H1 (cell line): ENCODE data around the gene CTNNBL1. TPM values are rescaled to one million over a fixed set of nuclear protein-coding genes. Genes with fewer than 3 reads are reported as not detected.

Experiments
- CTCF ChIA-PET: fragments of 300-600 bp; sonication (Branson Sonifier 250); formaldehyde crosslinking; loops from one replicate; lab custom pipeline; 2021; ENCODE audit not compliant: partially characterized antibody; lab: Charles Lee
- POLR2A ChIA-PET: fragments of 300-600 bp; sonication (Branson Sonifier 250); formaldehyde crosslinking; loops from one replicate; lab custom pipeline; 2021; ENCODE audit warnings: inconsistent platforms; ENCODE audit not compliant: partially characterized antibody; lab: Charles Lee
- DNase-seq, 2 experiments: peaks; one replicate each; pipeline versions ENCODE4 v3.0.0 to v3.0.0-alpha.2; 2010 to 2022; ENCODE audit warnings: low spot score in 2 of 2, low read depth in 1 of 2, mixed read lengths in 1 of 2
- FAIRE-seq: peaks from 2 replicates; lab custom pipeline; 2011; peaks lifted over from hg19 to GRCh38; lab: Jason Lieb, UNC
- H2AFZ ChIP-seq: 2 replicates; pipeline ENCODE4 v1.8.1; 2012; ENCODE audit warnings: low read length, inconsistent platforms
- H2AK5ac ChIP-seq: 2 replicates; pipeline ENCODE4 v1.6.1; 2013; ENCODE audit warnings: low read depth, low read length
- H2BK120ac ChIP-seq: replicated peaks from 2 replicates; pipeline ENCODE3; 2013; ENCODE audit warnings: low read depth, low read length, inconsistent platforms
- H2BK12ac ChIP-seq: 2 replicates; pipeline ENCODE4 v1.6.1; 2013; ENCODE audit warnings: low read depth, low read length
- H2BK15ac ChIP-seq: 2 replicates; pipeline ENCODE4 v1.6.1; 2013; ENCODE audit warnings: low read length
- H2BK20ac ChIP-seq: 2 replicates; pipeline ENCODE4 v1.6.1; 2013; ENCODE audit warnings: low read length
- H2BK5ac ChIP-seq: 2 replicates; pipeline ENCODE4 v1.6.1; 2013; ENCODE audit warnings: low read depth, low read length
- H3K14ac ChIP-seq: 2 replicates; pipeline ENCODE4 v1.6.1; 2013; ENCODE audit warnings: inconsistent platforms; ENCODE audit not compliant: insufficient read length
- H3K18ac ChIP-seq: 2 replicates; pipeline ENCODE4 v1.6.1; 2013; ENCODE audit warnings: low read length; ENCODE audit errors: extremely low read depth
- H3K23ac ChIP-seq: 2 replicates; pipeline ENCODE4 v1.6.1; 2013; ENCODE audit warnings: inconsistent platforms; ENCODE audit not compliant: insufficient read length
- H3K23me2 ChIP-seq: 2 replicates; pipeline ENCODE4 v1.6.1; 2013; ENCODE audit warnings: low read depth, low read length
- H3K27ac ChIP-seq: 2 replicates; pipeline ENCODE4 v1.6.1; 2011; ENCODE audit warnings: low read depth, low read length, inconsistent platforms
- H3K27me3 ChIP-seq, 4 experiments: replicated peaks in 1 of 4; 1 replicate in 1 of 4; 2 replicates in 3 of 4; pipeline versions ENCODE4 v1.6.1 to v1.8.1; 2011 to 2013; ENCODE audit warnings: low read length in 3 of 4, mild to moderate bottlenecking in 3 of 4, inconsistent platforms in 2 of 4, mixed read lengths in 2 of 4, moderate library complexity in 1 of 4; ENCODE audit not compliant: control insufficient read depth in 3 of 4, insufficient read depth in 3 of 4; ENCODE audit errors: extremely low read depth in 1 of 4
- H3K36me3 ChIP-seq, 4 experiments: 2 replicates each; pipeline versions ENCODE4 v1.6.1 to v1.8.1; 2011 to 2013; ENCODE audit warnings: mild to moderate bottlenecking in 4 of 4, low read length in 3 of 4, moderate library complexity in 2 of 4, control low read depth in 1 of 4, inconsistent platforms in 1 of 4; ENCODE audit not compliant: insufficient read depth in 4 of 4, control insufficient read depth in 2 of 4
- H3K4ac ChIP-seq: replicated peaks from 2 replicates; pipeline ENCODE3; 2013; ENCODE audit warnings: low read length, low read depth, mixed read lengths, inconsistent platforms; ENCODE audit not compliant: insufficient read length
- H3K4me1 ChIP-seq, 4 experiments: replicated peaks in 1 of 4; 1 replicate in 1 of 4; 2 replicates in 3 of 4; pipeline versions ENCODE4 v1.6.1 to v1.8.1; 2011 to 2013; ENCODE audit warnings: low read length in 3 of 4, inconsistent platforms in 2 of 4, mixed read lengths in 1 of 4; ENCODE audit not compliant: insufficient read depth in 4 of 4, control insufficient read depth in 3 of 4
- H3K4me2 ChIP-seq, 2 experiments: 2 replicates each; pipeline versions ENCODE4 v1.6.1 to v1.8.1; 2011 to 2013; ENCODE audit warnings: low read depth in 2 of 2, low read length in 2 of 2, control low read depth in 1 of 2, inconsistent platforms in 1 of 2, mild to moderate bottlenecking in 1 of 2; ENCODE audit not compliant: insufficient read depth in 1 of 2
- H3K4me3 ChIP-seq, 4 experiments: fragments of 200-600, 300-600 bp in 1 of 4; sonication (generic), shearing (Covaris generic), sonication (Bioruptor Twin) in 1 of 4; 2 replicates each; pipeline versions ENCODE4 v1.5.1 to v1.8.1; 2011 to 2016; ENCODE audit warnings: low read length in 4 of 4, low read depth in 3 of 4, control low read depth in 2 of 4, inconsistent platforms in 2 of 4, mild to moderate bottlenecking in 2 of 4, mixed read lengths in 1 of 4, moderate library complexity in 1 of 4; ENCODE audit not compliant: insufficient read depth in 2 of 4; ENCODE audit errors: extremely low read depth in 1 of 4
- H3K56ac ChIP-seq: replicated peaks from 2 replicates; pipeline ENCODE3; 2013; ENCODE audit warnings: low read depth, mild to moderate bottlenecking, mixed read lengths, low read length, inconsistent platforms; ENCODE audit not compliant: insufficient read length
- H3K79me1 ChIP-seq: 2 replicates; pipeline ENCODE4 v1.6.1; 2013; ENCODE audit warnings: low read depth, low read length, control low read depth
- H3K79me2 ChIP-seq, 2 experiments: 2 replicates each; pipeline versions ENCODE4 v1.6.1 to v1.8.1; 2012 to 2013; ENCODE audit warnings: low read length in 2 of 2, mild to moderate bottlenecking in 2 of 2, inconsistent platforms in 1 of 2; ENCODE audit not compliant: insufficient read depth in 2 of 2, control insufficient read depth in 1 of 2
- H3K9ac ChIP-seq, 4 experiments: replicated peaks in 1 of 4; 1 replicate in 1 of 4; 2 replicates in 3 of 4; pipeline versions ENCODE4 v1.6.1 to v1.8.1; 2011 to 2013; ENCODE audit warnings: low read depth in 3 of 4, low read length in 3 of 4, control low read depth in 2 of 4, mild to moderate bottlenecking in 2 of 4, moderate library complexity in 2 of 4, inconsistent platforms in 1 of 4; ENCODE audit errors: extremely low read depth in 1 of 4
- H3K9me3 ChIP-seq, 2 experiments: 2 replicates each; pipeline versions ENCODE4 v1.6.1 to v1.8.1; 2012 to 2013; ENCODE audit warnings: mild to moderate bottlenecking in 2 of 2, moderate library complexity in 2 of 2, control low read depth in 1 of 2, inconsistent platforms in 1 of 2, low read depth in 1 of 2, low read length in 1 of 2, mixed read lengths in 1 of 2; ENCODE audit not compliant: insufficient read depth in 2 of 2
- H4K20me1 ChIP-seq, 2 experiments: replicated peaks in 1 of 2; 2 replicates each; pipeline versions ENCODE3 to v1.8.1; 2011 to 2013; ENCODE audit warnings: inconsistent platforms in 2 of 2, low read length in 2 of 2, mild to moderate bottlenecking in 1 of 2; ENCODE audit not compliant: insufficient read depth in 2 of 2, control insufficient read depth in 1 of 2
- H4K5ac ChIP-seq: 2 replicates; pipeline ENCODE4 v1.6.1; 2013; ENCODE audit warnings: low read length, low read depth, mixed read lengths, inconsistent platforms; ENCODE audit not compliant: insufficient read length
- H4K8ac ChIP-seq: 2 replicates; pipeline ENCODE4 v1.8.0; 2013; ENCODE audit warnings: mild to moderate bottlenecking, moderate library complexity, low read length, inconsistent platforms; ENCODE audit not compliant: insufficient read depth; ENCODE audit errors: extremely low read depth
- H4K91ac ChIP-seq: replicated peaks from 2 replicates; pipeline ENCODE3; 2013; ENCODE audit warnings: low read length, mixed read lengths, inconsistent platforms; ENCODE audit not compliant: insufficient read length
- CBX5 ChIP-seq: fragments of 300-800, 300-1000 bp; sonication (generic); IDR thresholded peaks from 2 replicates; pipeline ENCODE4 v1.7.1; 2016; ENCODE audit warnings: antibody characterized with exemption, low read length, low read depth
- CBX8 ChIP-seq: fragments of 300-800, 300-1000 bp; sonication (generic); IDR thresholded peaks from 2 replicates; pipeline ENCODE4 v1.7.1; 2016; ENCODE audit warnings: low read depth, low read length, borderline replicate concordance
- CTBP2 ChIP-seq: IDR thresholded peaks from 2 replicates; pipeline ENCODE4 v1.7.0; 2011; ENCODE audit warnings: borderline replicate concordance, mild to moderate bottlenecking, moderate library complexity, mixed read lengths, low read length; ENCODE audit not compliant: insufficient read depth, insufficient read length
- EP300 ChIP-seq, 2 experiments: IDR thresholded peaks; 1 replicate in 1 of 2; 2 replicates in 1 of 2; pipeline ENCODE4 v1.6.1; 2011 to 2012; ENCODE audit warnings: low read depth in 2 of 2, low read length in 2 of 2, mild to moderate bottlenecking in 2 of 2, borderline replicate concordance in 1 of 2, inconsistent platforms in 1 of 2, moderate library complexity in 1 of 2
- GTF2F1 ChIP-seq: IDR thresholded peaks from 2 replicates; pipeline ENCODE4 v1.6.1; 2012; ENCODE audit warnings: low read depth, low read length, improper control_type of control experiment, borderline replicate concordance
- KDM1A ChIP-seq: fragments of 200-600, 300-600 bp; sonication (generic); IDR thresholded peaks from 2 replicates; pipeline ENCODE4 v1.7.1; 2016; ENCODE audit warnings: mild to moderate bottlenecking, low read length, borderline replicate concordance
- KDM4A ChIP-seq: IDR thresholded peaks from one replicate; pipeline ENCODE4 v1.7.1; 2012; ENCODE audit warnings: low read depth, mild to moderate bottlenecking, moderate library complexity, low read length, inconsistent platforms; ENCODE audit not compliant: severe bottlenecking
- MAFK ChIP-seq: IDR thresholded peaks from 2 replicates; pipeline ENCODE4 v1.6.1; 2012; ENCODE audit warnings: low read depth, mild to moderate bottlenecking, improper control_type of control experiment, low read length
- MAX ChIP-seq: IDR thresholded peaks from 2 replicates; pipeline ENCODE4 v1.6.1; 2012; ENCODE audit warnings: inconsistent platforms
- RXRA ChIP-seq: IDR thresholded peaks from 2 replicates; pipeline ENCODE4 v1.6.1; 2011; ENCODE audit warnings: low read depth, mild to moderate bottlenecking, low read length, moderate library complexity; ENCODE audit not compliant: insufficient read depth
- SIRT6 ChIP-seq: IDR thresholded peaks from one replicate; pipeline ENCODE4 v1.7.1; 2012; ENCODE audit warnings: low read length, inconsistent platforms
- SP2 ChIP-seq: IDR thresholded peaks from 2 replicates; pipeline ENCODE4 v1.6.1; 2012; ENCODE audit warnings: mild to moderate bottlenecking, low read length, inconsistent platforms
- SRF ChIP-seq: IDR thresholded peaks from 2 replicates; pipeline ENCODE4 v1.6.1; 2011; ENCODE audit warnings: mild to moderate bottlenecking, low read depth, low read length, moderate library complexity
- TBP ChIP-seq: IDR thresholded peaks from 2 replicates; pipeline ENCODE4 v1.6.1; 2011; ENCODE audit warnings: low read depth, low read length, improper control_type of control experiment
- WGBS, 2 experiments: shearing (Covaris generic) in 1 of 2; methylation state at CpG; one replicate each; pipeline versions ENCODE4 v1.1.6 to v1.1.7; 2013 to 2015; ENCODE audit warnings: low lambda C conversion rate in 2 of 2, mixed read lengths in 2 of 2, inconsistent platforms in 1 of 2, low coverage in 1 of 2, missing lambda C conversion rate in 1 of 2; ENCODE audit not compliant: insufficient replicate concordance in 2 of 2, insufficient coverage in 1 of 2, insufficient read length in 1 of 2; ENCODE audit errors: extremely low coverage in 1 of 2, missing lambda C conversion rate in 1 of 2; 5-methylcytosine and 5-hydroxymethylcytosine counted together
- polyA plus RNA-seq, 7 experiments: library from polyadenylated mRNA; depleted of rRNA in 3 of 7; stranded (reverse) in 5 of 7; unstranded in 2 of 7; fragments of >200 nt in 5 of 7; fragments of 200-250 nt in 2 of 7; gene quantifications; 1 replicate in 5 of 7; 2 replicates in 1 of 7; 4 replicates in 1 of 7; pipeline versions ENCODE4 v1.2.1 to v1.2.3, GENCODE V29; 2011 to 2013; ENCODE audit warnings: missing spikeins in 2 of 7, mixed read lengths in 2 of 7
- total RNA-seq: library from RNA; stranded (reverse); fragmentation: NEBNext Ultra II Directional; extraction: Animal tissue kit (Norgen Biotek cat#: 25700); gene quantifications from 2 replicates; pipeline ENCODE4 v1.2.1, GENCODE V29; 2021

Gene CTNNBL1
- total and polyA plus RNA-seq, 2 of the 8 experiments (the other 6 are each of a cell fraction or from before 2014, with no cell fraction given) = 19.6 to 81.6 TPM

DNA sequence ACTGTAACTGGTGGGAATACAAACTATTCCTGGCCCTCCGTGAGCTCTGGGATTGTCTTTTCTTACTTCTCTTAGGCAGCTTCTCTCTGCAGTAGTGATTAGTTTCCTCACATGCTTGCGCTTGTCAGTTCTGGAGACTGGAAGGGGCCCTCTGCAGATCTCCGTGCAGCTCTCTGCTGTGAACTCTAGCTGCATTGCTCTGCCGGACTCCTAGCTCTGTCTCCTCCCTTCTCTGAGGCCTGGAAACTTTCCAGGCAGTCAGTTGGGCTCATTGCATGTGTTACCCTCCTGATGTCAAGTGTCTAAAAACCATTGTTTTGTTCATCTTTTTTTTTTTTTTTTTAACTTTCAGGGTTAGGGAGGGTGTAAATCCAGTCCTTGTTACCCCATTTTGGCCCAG lies 102.3 kb downstream of the CTNNBL1 start:
- Histone ChIP-seq H2AFZ (no peak overlapping the region), H4K8ac (no peak overlapping the region), H4K5ac (no peak overlapping the region), H3K27me3 (no peaks in the 10 kb centered on the region), H3K36me3 (peaks cover 0 to 5% (median 2%) of the 10 kb centered on the region in 4 experiments; a peak in 4 of 8 replicates), H3K4me1 (no peaks in the 10 kb centered on the region), H2BK15ac (no peak overlapping the region), H3K14ac (no peak overlapping the region), H3K18ac (no peak overlapping the region), H4K20me1 (peaks cover 0 to 2% of the 10 kb centered on the region in 2 experiments), H2AK5ac (no peak overlapping the region), H2BK20ac (no peak overlapping the region), H3K56ac (no peak overlapping the region), H3K9ac (no peak overlapping the region), H4K91ac (no peak overlapping the region), H3K4ac (no peak overlapping the region), H3K27ac (no peak overlapping the region), H2BK12ac (no peak overlapping the region), H3K79me2 (no peaks in the 10 kb centered on the region), H3K4me3 (no peak overlapping the region), H2BK120ac (no peak overlapping the region), H3K79me1 (no peaks in the 10 kb centered on the region), H3K23ac (no peak overlapping the region), H2BK5ac (no peak overlapping the region), H3K23me2 (no peaks in the 10 kb centered on the region), H3K4me2 (no peak overlapping the region), H3K9me3 (peaks cover 4% of the 10 kb centered on the region in 2 experiments; a peak in 3 of 4 replicates)
- WGBS, 2 experiments = 92% methylated on average over 4 of the region's 4 CpGs; no CpG with 5 or more reads in 1 of the 2 experiments
- CTCF ChIA-PET = interaction anchor here (0.7 to 1.6 kb wide), 2 partner anchors 67 to 82 kb away, joined by 3 to 4 read pairs; no protein-coding TSS in a partner anchor
- FAIRE-seq = no peak
- DNase-seq = no peak
- POLR2A ChIA-PET = no interaction called here
- TF ChIP-seq EP300 (IDR thresholded peaks at IDR 0.05; ENCODE audit: borderline replicate concordance in 1 of 2, low read depth in 2 of 2, low read length in 2 of 2) (no peak), RXRA (no peak), CTBP2 (no peak), TBP (no peak), CBX8 (no peak), CBX5 (no peak), SRF (no peak), GTF2F1 (no peak), KDM4A (no peak), SP2 (no peak), KDM1A (no peak), MAFK (no peak), SIRT6 (no peak), MAX (no peak)
